OCI-LY7 (cell line): Measurements from ENCODE around the gene UGT1A1.

Experiments
- CTCF ChIP-seq: fragments of 200-600 bp; sonication (generic); conservative IDR thresholded peaks from 2 replicates; pipeline ENCODE4 v1.5.1; 2014; ENCODE audit warnings: mild to moderate bottlenecking, antibody characterized with exemption, low read length, moderate library complexity, mixed read lengths
- EZH2phosphoT487 ChIP-seq: fragments of 200-600 bp; sonication (generic); IDR thresholded peaks from 2 replicates; pipeline ENCODE4 v1.6.1; 2018; ENCODE audit warnings: low read depth, borderline replicate concordance, mild to moderate bottlenecking, mixed run types, antibody characterized with exemption, low read length, moderate library complexity, mixed read lengths

GRCh38 chr2:233747283-233747544 lies 12.9 kb upstream of the UGT1A1 start:
- no peak for TF ChIP-seq CTCF
- TF ChIP-seq EZH2phosphoT487 = no peak
